Central memory CD4-positive, alpha-beta T cell (primary cell): Measurements from ENCODE around the gene AFG3L2.

Experiments
- DNase-seq: peaks from one replicate; pipeline ENCODE4 v3.0.0; 2022

Gene AFG3L2

GRCh38 chr18:12301263-12302005, 75.6 kb downstream of the AFG3L2 start:
- DNase-seq, result no peak

DNA sequence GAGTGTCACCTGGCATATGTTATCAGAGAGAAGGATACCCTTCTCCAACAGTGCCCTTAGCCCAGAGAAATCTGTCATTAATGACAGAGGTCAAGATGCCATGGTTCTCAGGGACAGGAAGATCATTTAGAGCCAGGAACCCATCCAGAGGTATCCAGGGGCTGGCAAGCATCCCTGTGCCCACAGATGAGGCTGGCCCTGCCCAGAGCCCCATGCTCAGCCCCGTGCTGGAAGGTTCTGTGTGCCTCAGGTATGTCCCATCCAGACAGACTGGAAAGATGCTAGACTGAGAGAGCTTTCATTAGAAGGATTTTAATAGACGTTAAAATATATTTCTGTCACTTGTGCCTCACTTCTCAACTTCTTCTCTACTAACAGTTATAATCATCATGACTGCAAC, 77.2 kb downstream of the AFG3L2 start:
- DNase-seq, result no peak

- DNase-seq, result no peak
Observed at GRCh38 chr18:12296457-12296856, 80.6 kb downstream of the AFG3L2 start.

DNA sequence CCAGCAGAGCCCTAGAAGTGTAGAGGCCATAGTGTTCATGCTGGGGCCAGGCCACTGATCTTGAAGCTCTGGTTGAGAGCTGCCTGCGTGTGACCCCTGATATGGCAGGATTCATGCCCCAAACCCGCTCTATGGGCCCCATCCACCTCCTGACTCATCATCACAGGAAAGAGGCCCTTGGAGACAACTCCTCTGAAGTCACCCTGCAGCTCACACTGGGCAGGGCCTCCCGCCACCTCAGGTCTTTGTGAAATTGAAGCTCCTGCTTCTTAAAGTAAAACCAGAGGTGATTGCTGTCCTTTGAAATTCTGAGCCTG, 81.0 kb downstream of the AFG3L2 start:
- DNase-seq, result no peak

DNA sequence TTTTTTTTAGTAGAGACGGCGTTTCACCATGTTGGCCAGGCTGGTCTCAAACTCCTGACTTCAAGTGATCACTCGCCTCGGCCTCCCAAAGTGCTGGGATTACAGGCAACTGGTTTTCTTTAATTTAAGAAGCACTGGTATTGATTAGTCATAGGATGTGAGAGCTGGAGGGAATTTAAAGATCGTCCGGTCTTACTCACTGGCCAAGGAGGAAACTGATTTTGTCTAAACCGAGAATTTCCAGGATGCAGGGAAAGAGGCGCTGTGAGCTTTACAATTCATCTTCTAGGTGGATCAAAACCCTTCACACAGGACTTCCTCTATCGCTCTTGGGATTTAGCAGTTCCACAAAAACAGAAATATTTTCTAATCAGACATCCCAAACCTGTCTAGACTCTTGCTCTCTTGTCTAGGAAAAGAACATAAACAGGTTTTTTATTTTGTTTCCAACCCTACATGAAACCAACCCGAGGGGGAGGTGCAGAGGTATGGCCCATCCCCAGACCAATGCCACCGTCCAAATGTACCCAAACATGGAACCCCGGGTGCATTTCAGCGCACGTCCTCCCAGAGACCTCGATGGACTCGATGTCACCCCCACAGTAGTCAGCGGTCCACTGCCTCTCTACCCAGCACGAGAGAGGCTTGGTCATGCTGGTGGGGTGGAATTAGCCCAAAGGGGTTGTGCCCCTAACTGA, 81.5 kb downstream of the AFG3L2 start:
- no peak for DNase-seq

- DNase-seq, result no peak
Observed at GRCh38 chr18:12293831-12294230, 83.2 kb downstream of the AFG3L2 start.

DNA sequence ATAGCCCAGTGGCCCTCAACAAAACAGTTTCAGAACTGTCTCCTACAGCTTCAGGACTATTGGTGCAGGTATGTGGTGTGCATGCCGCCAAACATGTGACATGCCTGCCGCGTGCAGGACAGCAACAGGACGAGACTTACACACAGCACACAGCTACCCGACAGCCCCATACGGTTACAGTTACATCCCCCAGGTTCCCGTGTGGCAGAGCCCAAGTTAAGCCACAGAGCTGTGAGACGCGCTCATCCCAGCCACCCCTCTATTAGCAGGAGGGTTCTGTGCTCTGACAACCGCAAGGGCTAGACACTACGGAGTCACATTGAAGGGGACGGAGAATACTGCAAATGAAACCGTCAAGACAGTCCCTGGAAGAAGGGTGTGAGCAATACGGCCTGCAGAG, 85.3 kb downstream of the AFG3L2 start:
- no peak for DNase-seq

DNA sequence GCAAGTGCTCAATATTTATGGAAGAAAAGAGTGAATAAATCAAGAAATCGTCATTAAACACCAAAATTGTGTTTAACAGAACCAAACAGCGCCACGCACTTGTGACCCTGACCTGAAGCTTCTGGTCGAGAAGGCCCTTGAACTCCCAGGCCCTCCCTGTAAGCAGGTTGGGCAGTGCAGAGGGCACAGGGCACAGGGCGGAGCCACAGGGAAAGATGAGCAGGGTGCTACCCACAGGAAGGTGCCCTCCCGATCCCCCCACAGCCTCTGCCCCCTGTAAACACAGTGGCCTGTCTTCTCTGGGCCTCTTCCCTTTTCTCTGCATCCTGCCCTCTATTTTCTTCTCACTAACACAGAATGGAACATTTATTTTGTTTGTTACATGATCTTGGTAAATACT, 85.9 kb downstream of the AFG3L2 start:
- DNase-seq, result no peak

DNA sequence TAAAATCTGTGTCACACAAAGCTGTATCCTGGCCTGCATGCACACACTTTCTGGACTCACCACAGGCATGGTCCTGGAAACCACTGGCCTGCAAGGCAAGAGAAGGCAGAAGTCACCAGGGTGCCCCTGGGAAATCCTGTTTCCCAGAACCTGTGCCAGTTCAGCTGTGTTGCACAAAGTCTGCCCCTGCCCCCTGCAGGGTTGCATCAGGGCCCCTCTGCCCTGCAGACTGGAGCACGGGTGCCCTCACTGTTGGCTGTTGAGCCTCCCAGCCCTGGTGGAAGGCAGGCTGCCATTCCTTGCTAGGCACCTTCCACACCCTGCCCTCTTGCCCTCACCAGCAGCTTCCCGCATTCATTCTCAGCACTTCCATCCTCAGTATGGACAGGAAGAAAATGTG, 86.9 kb downstream of the AFG3L2 start:
- no peak for DNase-seq

- no peak for DNase-seq
Observed at GRCh38 chr18:12288403-12288755, 88.6 kb downstream of the AFG3L2 start.

- no peak for DNase-seq
Observed at GRCh38 chr18:12287684-12288402, 89.2 kb downstream of the AFG3L2 start.

DNA sequence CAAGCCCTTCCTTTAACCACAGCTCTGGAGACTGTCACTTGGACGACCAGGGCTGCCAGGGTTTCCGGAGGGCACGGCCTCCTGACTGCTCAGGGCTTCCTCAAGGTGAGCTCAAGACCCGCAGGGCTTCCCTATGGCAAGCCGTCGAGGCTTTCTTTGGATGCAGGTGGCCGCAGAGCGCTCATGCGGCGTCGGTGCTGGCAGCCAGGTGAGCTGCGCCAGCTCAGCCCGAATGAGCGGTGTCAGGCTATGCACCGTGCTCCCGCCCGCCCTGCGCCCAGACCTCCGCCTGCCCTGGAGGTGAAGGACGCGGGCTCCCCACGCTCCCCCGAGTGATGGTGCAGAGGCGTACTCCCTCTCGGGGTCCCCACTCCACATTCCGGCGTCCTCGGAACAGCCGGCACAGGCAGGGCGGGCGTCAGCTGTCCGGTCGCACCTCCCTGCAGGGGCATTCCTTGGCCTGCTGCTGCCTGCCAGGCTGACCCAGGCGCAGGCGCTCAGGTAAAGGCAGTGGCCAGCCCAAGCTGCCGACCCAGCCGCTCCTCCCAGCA, 89.8 kb downstream of the AFG3L2 start:
- DNase-seq, result no peak

GRCh38 chr18:12283666-12284065, 93.4 kb downstream of the AFG3L2 start:
- DNase-seq, result no peak

DNA sequence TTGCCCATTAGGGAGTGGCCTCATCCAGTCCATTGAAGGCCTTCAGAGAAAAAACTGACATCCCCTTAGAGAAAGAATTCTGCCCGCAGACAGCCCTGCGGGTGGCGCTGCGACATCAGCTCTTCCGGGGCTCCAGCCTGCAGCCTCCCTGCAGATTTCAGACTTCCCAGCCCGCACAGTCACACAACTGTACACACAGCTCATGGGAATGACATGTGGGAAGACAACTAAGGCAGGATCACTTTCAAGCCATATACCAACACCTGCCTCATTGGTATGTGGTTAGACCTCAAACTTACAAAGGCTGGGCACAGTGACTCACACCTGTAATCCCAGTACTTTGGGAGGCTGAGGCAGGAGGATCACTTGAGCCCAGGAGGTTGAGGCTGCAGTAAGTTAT, 93.8 kb downstream of the AFG3L2 start:
- no peak for DNase-seq

GRCh38 chr18:12282442-12283039, 94.5 kb downstream of the AFG3L2 start:
- DNase-seq, result no peak

GRCh38 chr18:12281861-12282260, 95.2 kb downstream of the AFG3L2 start:
- no peak for DNase-seq

GRCh38 chr18:12279781-12280531, 97.1 kb downstream of the AFG3L2 start:
- DNase-seq, result no peak
